ENCODE data around the gene AGR2.

AGR2 gene

DNA sequence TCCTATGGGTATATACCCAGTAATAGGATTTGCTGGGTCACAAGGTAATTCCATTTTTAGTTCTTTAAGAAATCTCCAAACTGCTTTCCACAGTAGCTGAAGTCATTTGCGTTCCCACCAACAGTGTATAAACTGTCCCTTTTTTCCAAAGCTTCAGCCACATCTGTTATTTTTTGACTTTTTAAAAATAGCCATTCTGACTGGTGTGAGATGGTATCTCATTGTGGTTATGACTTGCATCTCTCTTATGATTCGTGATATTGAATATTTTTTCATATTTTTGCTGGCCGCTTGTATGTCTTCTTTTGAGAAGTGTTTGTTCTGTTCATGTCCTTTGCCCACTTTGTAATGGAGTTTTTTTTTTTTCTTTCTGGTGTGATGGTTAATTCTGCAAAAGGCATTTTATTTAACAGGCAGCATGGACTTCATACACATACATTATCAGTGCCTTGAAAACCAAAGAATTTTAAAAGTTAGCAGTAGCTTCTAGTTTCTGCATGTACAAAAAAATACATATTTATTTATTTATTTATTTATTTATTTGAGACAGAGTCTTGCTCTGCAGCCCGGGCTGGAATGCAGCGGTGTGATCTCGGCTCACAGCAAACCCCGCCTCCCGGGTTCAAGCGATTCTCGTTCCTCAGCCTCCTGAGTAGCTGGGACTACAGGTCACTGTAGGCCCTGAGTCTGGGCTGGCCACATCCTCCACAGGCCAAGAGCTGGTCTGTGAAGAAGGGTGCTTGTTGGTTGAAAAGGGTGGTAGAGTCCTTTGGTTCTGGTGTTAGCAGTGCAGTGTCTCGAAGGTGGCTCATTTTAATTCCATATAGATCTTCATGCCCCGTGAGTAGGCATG lies 44.7 kb upstream of the AGR2 start:
- no peaks in the 10 kb centered on the region for H3K9me3 ChIP-seq (ENCODE audit: insufficient read depth, low read length, severe bottlenecking)
- ATAC-seq (ENCODE audit: insufficient read depth, low read depth) (no peak), DNase-seq (no peak)
- H3K9ac ChIP-seq (ENCODE audit: low read depth, low read length), result no peak overlapping the region
- H3K36me3 ChIP-seq (ENCODE audit: insufficient read depth, low read length), result no peaks in the 10 kb centered on the region
- no peaks in the 10 kb centered on the region for H4K20me1 ChIP-seq (ENCODE audit: insufficient read depth, low read length)
- no peak overlapping the region for H3K4me2 ChIP-seq (ENCODE audit: insufficient read depth, low read length)
- no peaks in the 10 kb centered on the region for H3K79me2 ChIP-seq (ENCODE audit: insufficient read depth, low read length)
- no peak overlapping the region for H3K27ac ChIP-seq (ENCODE audit: low read length)
- no peak for TF ChIP-seq EZH2 (IDR thresholded peaks at IDR 0.05; ENCODE audit: borderline replicate concordance, low read depth, low read length, severe bottlenecking)
- TF ChIP-seq, protein P1, sequence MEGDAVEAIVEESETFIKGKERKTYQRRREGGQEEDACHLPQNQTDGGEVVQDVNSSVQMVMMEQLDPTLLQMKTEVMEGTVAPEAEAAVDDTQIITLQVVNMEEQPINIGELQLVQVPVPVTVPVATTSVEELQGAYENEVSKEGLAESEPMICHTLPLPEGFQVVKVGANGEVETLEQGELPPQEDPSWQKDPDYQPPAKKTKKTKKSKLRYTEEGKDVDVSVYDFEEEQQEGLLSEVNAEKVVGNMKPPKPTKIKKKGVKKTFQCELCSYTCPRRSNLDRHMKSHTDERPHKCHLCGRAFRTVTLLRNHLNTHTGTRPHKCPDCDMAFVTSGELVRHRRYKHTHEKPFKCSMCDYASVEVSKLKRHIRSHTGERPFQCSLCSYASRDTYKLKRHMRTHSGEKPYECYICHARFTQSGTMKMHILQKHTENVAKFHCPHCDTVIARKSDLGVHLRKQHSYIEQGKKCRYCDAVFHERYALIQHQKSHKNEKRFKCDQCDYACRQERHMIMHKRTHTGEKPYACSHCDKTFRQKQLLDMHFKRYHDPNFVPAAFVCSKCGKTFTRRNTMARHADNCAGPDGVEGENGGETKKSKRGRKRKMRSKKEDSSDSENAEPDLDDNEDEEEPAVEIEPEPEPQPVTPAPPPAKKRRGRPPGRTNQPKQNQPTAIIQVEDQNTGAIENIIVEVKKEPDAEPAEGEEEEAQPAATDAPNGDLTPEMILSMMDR (IDR thresholded peaks at IDR 0.05; ENCODE audit: borderline replicate concordance, extremely low read depth, low read length, poor library complexity, severe bottlenecking), result no peak
- no peak overlapping the region for H2AFZ ChIP-seq (ENCODE audit: low read depth, low read length)
- H3K4me3 ChIP-seq (ENCODE audit: low read depth in 1 of 2, low read length in 2 of 2), result no peak overlapping the region
- no peaks in the 10 kb centered on the region for H3K4me1 ChIP-seq (ENCODE audit: insufficient read depth, low read length)
- H3K27me3 ChIP-seq (ENCODE audit: insufficient read depth, low read length, poor library complexity), result no peaks in the 10 kb centered on the region

DNA sequence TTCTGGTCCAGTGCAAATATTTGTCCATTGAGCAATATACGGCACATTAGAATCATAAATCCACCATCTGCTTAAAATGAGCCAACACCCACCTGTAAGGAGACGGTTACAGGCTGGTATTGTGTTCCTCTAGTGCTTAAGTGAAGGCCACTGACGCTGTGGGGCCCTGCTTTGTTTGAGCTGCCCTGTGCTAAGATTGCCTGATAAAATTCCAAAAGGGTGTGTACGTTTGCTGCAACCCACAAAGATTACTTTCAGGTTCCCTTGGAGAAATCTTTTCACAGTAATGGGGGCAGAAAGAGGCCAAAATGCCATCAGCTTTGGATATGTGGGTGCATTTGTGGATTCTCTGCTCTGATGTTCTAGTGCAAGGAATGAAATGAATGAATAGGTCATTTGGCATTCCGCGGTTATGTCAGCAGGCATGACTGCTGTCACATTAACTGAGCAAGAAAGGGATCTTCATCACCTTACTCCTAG lies 42.6 kb upstream of the AGR2 start:
- H3K36me3 ChIP-seq (ENCODE audit: insufficient read depth, low read length), result no peaks in the 10 kb centered on the region
- no peak overlapping the region for H3K27ac ChIP-seq (ENCODE audit: low read length)
- no peaks in the 10 kb centered on the region for H3K4me1 ChIP-seq (ENCODE audit: insufficient read depth, low read length)
- H2AFZ ChIP-seq (ENCODE audit: low read depth, low read length), result no peak overlapping the region
- ATAC-seq (ENCODE audit: insufficient read depth, low read depth), result no peak
- no peaks in the 10 kb centered on the region for H3K27me3 ChIP-seq (ENCODE audit: insufficient read depth, low read length, poor library complexity)
- no peaks in the 10 kb centered on the region for H3K79me2 ChIP-seq (ENCODE audit: insufficient read depth, low read length)
- H3K4me3 ChIP-seq (ENCODE audit: low read depth in 1 of 2, low read length in 2 of 2), result no peak overlapping the region
- H3K9me3 ChIP-seq (ENCODE audit: insufficient read depth, low read length, severe bottlenecking), result no peaks in the 10 kb centered on the region
- TF ChIP-seq EZH2 (IDR thresholded peaks at IDR 0.05; ENCODE audit: borderline replicate concordance, low read depth, low read length, severe bottlenecking), result no peak
- TF ChIP-seq, protein P1 (IDR thresholded peaks at IDR 0.05; ENCODE audit: borderline replicate concordance, extremely low read depth, low read length, poor library complexity, severe bottlenecking), result no peak
- H3K9ac ChIP-seq (ENCODE audit: low read depth, low read length), result no peak overlapping the region
- no peaks in the 10 kb centered on the region for H4K20me1 ChIP-seq (ENCODE audit: insufficient read depth, low read length)
- no peak overlapping the region for H3K4me2 ChIP-seq (ENCODE audit: insufficient read depth, low read length)
- DNase-seq, result no peak

DNA sequence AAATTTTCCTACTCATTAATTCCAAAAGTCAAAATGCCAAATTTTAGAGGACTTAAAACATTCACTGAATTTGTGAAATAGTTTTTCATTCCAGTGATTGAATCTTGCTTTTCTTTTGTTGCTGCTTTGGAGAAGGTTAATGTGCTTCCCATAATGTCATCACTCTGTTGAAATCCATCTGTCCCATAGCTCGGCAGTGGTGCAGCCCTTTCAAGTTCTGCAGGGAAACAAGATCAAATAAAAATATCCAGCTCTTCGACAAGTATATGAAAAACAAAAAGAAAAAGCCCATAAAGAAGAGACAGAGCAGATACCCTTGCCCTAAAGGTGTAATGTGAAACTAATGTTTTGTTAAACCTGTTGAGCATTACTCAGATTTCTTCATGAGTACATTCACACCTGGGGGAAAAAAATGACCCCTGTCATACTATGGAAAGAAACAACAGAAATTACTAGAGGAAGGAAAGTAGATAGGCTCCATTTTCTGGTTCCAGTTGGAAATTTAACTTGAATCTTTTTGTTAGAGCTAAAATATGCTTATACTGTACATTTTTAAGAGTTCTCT lies 41.9 kb upstream of the AGR2 start:
- TF ChIP-seq, protein P1 (IDR thresholded peaks at IDR 0.05; ENCODE audit: borderline replicate concordance, extremely low read depth, low read length, poor library complexity, severe bottlenecking), result no peak
- TF ChIP-seq EZH2 (IDR thresholded peaks at IDR 0.05; ENCODE audit: borderline replicate concordance, low read depth, low read length, severe bottlenecking), result no peak
- H3K27ac ChIP-seq (ENCODE audit: low read length), result no peak overlapping the region
- H3K79me2 ChIP-seq (ENCODE audit: insufficient read depth, low read length), result no peaks in the 10 kb centered on the region
- ATAC-seq (ENCODE audit: insufficient read depth, low read depth), result no peak
- H3K4me2 ChIP-seq (ENCODE audit: insufficient read depth, low read length), result no peak overlapping the region
- no peaks in the 10 kb centered on the region for H3K9me3 ChIP-seq (ENCODE audit: insufficient read depth, low read length, severe bottlenecking)
- H3K27me3 ChIP-seq (ENCODE audit: insufficient read depth, low read length, poor library complexity), result no peaks in the 10 kb centered on the region
- no peaks in the 10 kb centered on the region for H3K36me3 ChIP-seq (ENCODE audit: insufficient read depth, low read length)
- no peaks in the 10 kb centered on the region for H3K4me1 ChIP-seq (ENCODE audit: insufficient read depth, low read length)
- no peak overlapping the region for H2AFZ ChIP-seq (ENCODE audit: low read depth, low read length)
- no peak for DNase-seq
- H3K9ac ChIP-seq (ENCODE audit: low read depth, low read length), result no peak overlapping the region
- H3K4me3 ChIP-seq (ENCODE audit: low read depth in 1 of 2, low read length in 2 of 2), result no peak overlapping the region
- H4K20me1 ChIP-seq (ENCODE audit: insufficient read depth, low read length), result no peaks in the 10 kb centered on the region

Measured in DND-41 (cell line).